ENCODE results near the gene MED27. TPM values are rescaled to one million over a fixed set of nuclear protein-coding genes. Genes with fewer than 3 reads are reported as not detected.
A peak's percentile ranks its signal among the peaks of the same experiment; 100 is the strongest.

The MED27 gene
- total and polyA plus RNA-seq, 2 of the 8 experiments (the other 6 are each of a cell fraction or from before 2014, with no cell fraction given), result 29.9 to 56.5 TPM

GRCh38 chr9:132007371-132008025 is 72.2 kb downstream of the MED27 start:
- no peak overlapping the region for H3K23ac ChIP-seq (ENCODE audit: insufficient read length)
- H3K79me1 ChIP-seq (ENCODE audit: low read depth, low read length), result peaks cover 6% of the 10 kb centered on the region
- FAIRE-seq, result no peak
- H2BK15ac ChIP-seq (ENCODE audit: low read length), result no peak overlapping the region
- no peak overlapping the region for H3K27ac ChIP-seq (ENCODE audit: low read depth, low read length)
- DNase-seq (ENCODE audit: low read depth in 1 of 2, low spot score in 2 of 2), result no peak
- H3K27me3 ChIP-seq (replicated peaks in 1 of 4; ENCODE audit: control insufficient read depth in 3 of 4, extremely low read depth in 1 of 4, insufficient read depth in 3 of 4, low read length in 3 of 4), result no peaks in the 10 kb centered on the region
- no peak overlapping the region for H2AFZ ChIP-seq (ENCODE audit: low read length)
- ChIA-PET POLR2A (ENCODE audit: partially characterized antibody) (interaction anchor here (1.0 kb wide), 1 partner anchor 32 kb away, joined by 3 read pairs; no protein-coding TSS in a partner anchor), CTCF (ENCODE audit: partially characterized antibody) (interaction anchor here (0.7 to 1.2 kb wide), 2 partner anchors 136 to 163 kb away, joined by 3 read pairs; no protein-coding TSS in a partner anchor)
- H3K9me3 ChIP-seq (ENCODE audit: insufficient read depth in 2 of 2, low read depth in 1 of 2, low read length in 1 of 2), result no peaks in the 10 kb centered on the region
- no peak overlapping the region; a peak in 1 of 7 replicates for H3K9ac ChIP-seq (replicated peaks in 1 of 4; ENCODE audit: extremely low read depth in 1 of 4, low read depth in 3 of 4, low read length in 3 of 4)
- no peak overlapping the region for H2BK120ac ChIP-seq (replicated peaks; ENCODE audit: low read depth, low read length)
- no peak overlapping the region for H3K56ac ChIP-seq (replicated peaks; ENCODE audit: insufficient read length, low read depth, low read length)
- H3K4me1 ChIP-seq (replicated peaks in 1 of 4; ENCODE audit: control insufficient read depth in 3 of 4, insufficient read depth in 4 of 4, low read length in 3 of 4), result peaks cover 10 to 31% (median 21%) of the 10 kb centered on the region in 4 experiments
- H3K18ac ChIP-seq (ENCODE audit: extremely low read depth, low read length), result no peak overlapping the region
- no peaks in the 10 kb centered on the region for H3K36me3 ChIP-seq (ENCODE audit: control insufficient read depth in 2 of 4, insufficient read depth in 4 of 4, low read length in 3 of 4)
- H3K4me2 ChIP-seq (ENCODE audit: insufficient read depth in 1 of 2, low read depth in 2 of 2, low read length in 2 of 2), result peak overlapping the region in 1 of 2 experiments; percentile 10; a peak in 1 of 4 replicates
- no peak overlapping the region for H2AK5ac ChIP-seq (ENCODE audit: low read depth, low read length)
- no peak overlapping the region for H2BK12ac ChIP-seq (ENCODE audit: low read depth, low read length)
- H3K4ac ChIP-seq (replicated peaks; ENCODE audit: insufficient read length, low read depth, low read length), result no peak overlapping the region
- no peak overlapping the region for H3K14ac ChIP-seq (ENCODE audit: insufficient read length)
- no peak overlapping the region for H3K4me3 ChIP-seq (ENCODE audit: extremely low read depth in 1 of 4, insufficient read depth in 2 of 4, low read depth in 3 of 4, low read length in 4 of 4)
- H2BK20ac ChIP-seq (ENCODE audit: low read length), result no peak overlapping the region; the same call in 1 of the 2 replicates
- H2BK5ac ChIP-seq (ENCODE audit: low read depth, low read length), result no peak overlapping the region
- 74% methylated on average over 5 of the region's 5 CpGs; no CpG with 5 or more reads in 1 of the 2 experiments for WGBS, 2 experiments (ENCODE audit: extremely low coverage in 1 of 2, insufficient coverage in 1 of 2, insufficient read length in 1 of 2, insufficient replicate concordance in 2 of 2, low coverage in 1 of 2, low lambda C conversion rate in 2 of 2, missing lambda C conversion rate in 1 of 2)
- H4K5ac ChIP-seq (ENCODE audit: insufficient read length, low read depth, low read length), result no peak overlapping the region
- no peaks in the 10 kb centered on the region for H3K23me2 ChIP-seq (ENCODE audit: low read depth, low read length)
- H4K8ac ChIP-seq (ENCODE audit: extremely low read depth, insufficient read depth, low read length), result no peak overlapping the region
- H3K79me2 ChIP-seq (ENCODE audit: control insufficient read depth in 1 of 2, insufficient read depth in 2 of 2, low read length in 2 of 2), result 0 out of 4 replicates have a peak, but pooled peaks cover 0 to 6% of the 10 kb centered on the region in 2 experiments
- H4K20me1 ChIP-seq (replicated peaks in 1 of 2; ENCODE audit: control insufficient read depth in 1 of 2, insufficient read depth in 2 of 2, low read length in 2 of 2), result peaks cover 0 to 2% of the 10 kb centered on the region in 2 experiments
- no peak overlapping the region for H4K91ac ChIP-seq (replicated peaks; ENCODE audit: insufficient read length, low read length)
- TF ChIP-seq SP1 (IDR thresholded peaks at IDR 0.05; ENCODE audit: low read depth, low read length), result no peak
- TF ChIP-seq RNF2 (IDR thresholded peaks at IDR 0.05; ENCODE audit: borderline replicate concordance, low read depth, low read length, missing control alignments, poor library complexity, severe bottlenecking), result no peak
